HepG2 (cell line): Measurements from ENCODE around the gene BASP1. TPM values are rescaled to one million over a fixed set of nuclear protein-coding genes. Genes with fewer than 3 reads are reported as not detected.

Experiments used
- polyA plus RNA-seq, 8 experiments: library from polyadenylated mRNA; depleted of rRNA in 3 of 8; stranded (reverse) in 7 of 8; unstranded in 1 of 8; fragments of >200 nt; fragmentation: Illumina TruSeq in 4 of 8; extraction: Trizol in 4 of 8; gene quantifications; 2 replicates each; pipeline versions ENCODE4 v1.2.1 to v1.2.3, GENCODE V29; 2011 to 2016; ENCODE audit warnings: low read depth in 4 of 8, missing spikeins in 1 of 8, mixed read lengths in 1 of 8; ENCODE audit not compliant: insufficient read depth in 1 of 8
- small RNA-seq, 3 experiments: library from RNA; depleted of rRNA; stranded (forward); fragments of <200 nt; gene quantifications; one replicate each; pipeline ENCODE3, GENCODE V24; 2012; ENCODE audit warnings: low read depth in 2 of 3, low replicate concordance in 1 of 3; ENCODE audit not compliant: insufficient read length in 3 of 3, insufficient read depth in 2 of 3
- total RNA-seq, 5 experiments: library from RNA; depleted of rRNA; stranded (reverse); fragments of >200 nt; fragmentation: Illumina TruSeq; extraction: Trizol; gene quantifications; 2 replicates each; pipeline ENCODE4 v1.2.3, GENCODE V29; 2016; ENCODE audit warnings: low read depth in 1 of 5

BASP1 gene
- total and polyA plus RNA-seq, 2 of the 13 experiments (the other 11 are each of a cell fraction or from before 2014, with no cell fraction given), result 0.04 TPM; not detected in 1

Small RNA genes lying within 50 kb of the gene (small RNA-seq; reads per million reads assigned to genes)
- gene RNU6-1003P, result 0 to 0.65 (median 0) reads per million in 3 experiments
